ENCODE measurements around the gene MARK3. TPM values are rescaled to one million over a fixed set of nuclear protein-coding genes. Genes with fewer than 3 reads are reported as not detected.

MARK3 gene
- 93.6 and 104 TPM in 2 replicates for total RNA-seq

DNA sequence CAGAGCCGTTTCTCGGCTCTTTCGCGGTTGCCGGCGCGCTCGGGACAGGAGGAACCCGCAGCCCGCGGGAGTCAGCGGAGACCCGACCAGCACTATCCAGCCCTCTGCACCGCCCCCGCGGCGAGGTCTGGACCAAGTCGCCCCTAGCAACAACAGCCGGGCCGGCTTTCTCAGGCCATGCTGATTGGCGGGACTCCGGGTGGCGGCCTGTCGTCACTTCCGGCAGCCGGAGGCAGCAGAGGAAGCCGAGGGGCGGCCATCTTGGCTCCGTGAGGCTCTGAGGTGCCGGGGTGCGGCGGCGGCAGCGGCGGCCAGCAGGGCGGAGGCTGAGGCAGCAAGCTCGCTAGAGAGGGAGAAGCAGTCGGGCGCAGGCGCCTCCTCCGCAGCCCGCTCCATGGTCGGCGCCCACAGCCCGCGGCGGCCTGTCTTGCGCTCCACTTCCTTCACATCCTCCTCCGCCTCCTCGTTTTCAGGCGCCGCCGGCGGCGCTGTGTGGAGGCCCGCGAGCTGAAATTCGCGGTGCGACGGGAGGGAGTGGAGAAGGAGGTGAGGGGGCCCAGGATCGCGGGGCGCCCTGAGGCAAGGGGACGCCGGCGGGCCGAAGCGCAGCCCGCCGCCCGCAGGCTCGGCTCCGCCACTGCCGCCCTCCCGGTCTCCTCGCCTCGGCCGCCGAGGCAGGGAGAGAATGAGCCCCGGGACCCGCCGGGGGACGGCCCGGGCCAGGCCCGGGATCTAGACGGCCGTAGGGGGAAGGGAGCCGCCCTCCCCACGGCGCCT, at the start of gene MARK3:
TSS of gene MARK3 (plus strand) at position 264 of the 777 bp plus-strand sequence. CDS start 615 bp downstream, outside the sequence.

GRCh38 chr14:103522649-103523574, 137.7 kb downstream of the MARK3 start, which contains the start of gene CKB:
CKB (minus strand) TSS chr14:103522830; CDS start chr14:103522493, 337 bp downstream.

DNA sequence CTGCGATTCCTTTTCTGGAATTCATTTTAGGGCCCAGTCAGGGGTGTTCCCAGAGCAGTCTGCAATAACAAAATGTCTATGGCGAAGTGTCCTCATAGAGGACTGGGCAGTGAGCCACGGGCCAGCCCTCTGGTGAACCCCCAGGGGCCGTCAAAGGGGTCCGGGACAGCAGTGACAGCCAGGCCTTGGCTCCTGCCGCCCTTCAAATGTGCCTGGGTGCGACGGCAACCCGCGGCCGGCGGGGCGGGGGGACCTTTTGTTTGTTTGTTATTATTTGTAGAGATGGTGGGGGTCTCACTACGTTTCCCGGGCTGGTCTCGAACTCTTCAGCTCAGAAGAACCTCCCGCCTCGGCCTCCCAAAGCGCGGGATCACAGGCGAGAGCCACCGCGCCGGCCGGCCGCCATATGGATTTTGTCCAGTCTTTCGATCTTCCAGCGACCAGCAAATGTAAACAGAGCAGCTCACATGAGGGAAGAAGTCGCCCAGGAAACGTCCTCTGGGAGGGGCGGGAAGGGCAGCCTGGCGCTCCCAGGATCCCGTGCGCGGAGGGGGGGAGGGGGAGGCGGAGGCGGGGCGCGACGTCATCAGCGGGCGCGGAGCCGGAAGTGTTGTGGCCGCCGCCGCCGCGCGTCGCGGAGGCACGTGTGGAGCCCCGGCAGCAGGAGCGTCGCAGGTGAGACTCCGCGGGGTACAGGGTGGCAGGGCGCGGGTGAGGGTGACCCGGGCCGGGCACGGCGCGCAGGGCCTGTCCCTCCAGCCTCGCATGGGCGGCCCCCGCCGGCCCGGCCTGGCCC, 143.6 kb downstream of the MARK3 start, which contains the start of gene TRMT61A:
TSS of gene TRMT61A (plus strand) at position 610 of the 796 bp plus-strand sequence. CDS start 783 bp downstream, outside the sequence.

Other genes with a start within 250 kb of the MARK3 start
- gene EIF5, start 51.2 kb upstream of the MARK3 start, total RNA-seq = 215 and 286 TPM in 2 replicates
- gene CKB, start 137.4 kb downstream of the MARK3 start, total RNA-seq = 28.4 and 30.7 TPM in 2 replicates
- 10.9 and 18.7 TPM in 2 replicates for gene TRMT61A, start 143.8 kb downstream of the MARK3 start, total RNA-seq
- 48.2 and 52.5 TPM in 2 replicates for gene BAG5, start 177.2 kb downstream of the MARK3 start, total RNA-seq
- 27.3 and 33.8 TPM in 2 replicates for gene COA8, start 177.5 kb downstream of the MARK3 start, total RNA-seq
- gene KLC1, start 243.8 kb downstream of the MARK3 start, total RNA-seq = 140 and 211 TPM in 2 replicates